Large intestine (tissue), 3 donors: Measurements from ENCODE around the gene TP53RK. TPM values are rescaled to one million over a fixed set of nuclear protein-coding genes. Genes with fewer than 3 reads are reported as not detected.

Experiments
- DNase-seq, 2 donors: peaks; one replicate each; pipeline versions ENCODE4 v3.0.0 to v3.0.0-alpha.2; 2013
- H3K27ac ChIP-seq: one replicate; pipeline ENCODE4 v1.5.1; 2013; ENCODE audit warnings: low read length
- H3K27me3 ChIP-seq: 2 replicates; pipeline ENCODE4 v1.6.1; 2013; ENCODE audit warnings: low read length; ENCODE audit not compliant: control insufficient read depth, insufficient read depth
- H3K36me3 ChIP-seq: 2 replicates; pipeline ENCODE4 v1.6.1; 2013; ENCODE audit warnings: low read length; ENCODE audit not compliant: control insufficient read depth, insufficient read depth
- H3K4me1 ChIP-seq: one replicate; pipeline ENCODE4 v1.6.1; 2013; ENCODE audit warnings: low read length; ENCODE audit not compliant: control insufficient read depth, insufficient read depth
- H3K4me3 ChIP-seq: one replicate; pipeline ENCODE4 v1.5.1; 2013; ENCODE audit warnings: low read length
- H3K9me3 ChIP-seq: one replicate; pipeline ENCODE4 v1.6.1; 2013; ENCODE audit warnings: mild to moderate bottlenecking, low read depth, low read length, moderate library complexity; ENCODE audit not compliant: control insufficient read depth
- WGBS: methylation state at CpG from one replicate; pipeline ENCODE4 v1.1.5; 2013; ENCODE audit warnings: low lambda C conversion rate; ENCODE audit not compliant: insufficient coverage; 5-methylcytosine and 5-hydroxymethylcytosine counted together
- polyA plus RNA-seq: library from polyadenylated mRNA; unstranded; fragments of 120-200 nt; gene quantifications from one replicate; pipeline ENCODE4 v1.2.1, GENCODE V29; 2013

TP53RK gene
- polyA plus RNA-seq, 1 donor: 13.1 TPM

DNA sequence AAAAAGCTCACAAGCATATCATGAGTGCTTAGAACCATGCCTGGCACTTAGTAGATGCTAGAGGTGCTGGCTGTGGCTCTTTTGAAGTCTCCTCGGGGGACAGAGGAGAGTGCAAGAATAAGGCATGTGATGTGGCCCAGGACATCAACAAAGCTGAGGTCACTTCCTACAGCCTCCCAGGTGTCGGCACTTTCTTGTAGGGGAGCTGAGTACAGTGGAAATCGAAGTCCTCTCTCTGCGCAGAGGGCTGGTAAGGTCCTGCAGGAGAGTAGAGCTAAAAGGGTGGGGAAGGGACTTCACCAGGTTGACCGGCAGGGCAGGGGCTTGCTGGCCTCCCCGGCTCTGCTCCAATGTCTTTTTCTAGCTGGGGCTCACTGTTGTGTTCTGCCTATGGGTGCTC lies 49.2 kb downstream of the TP53RK start:
- Histone ChIP-seq H3K36me3 (no peaks in the 10 kb centered on the region), H3K4me3 (no peak overlapping the region), H3K27me3 (no peaks in the 10 kb centered on the region), H3K4me1 (no peaks in the 10 kb centered on the region), H3K27ac (no peak overlapping the region), H3K9me3 (no peaks in the 10 kb centered on the region)
- WGBS: no CpG with 5 or more reads among the region's 6 CpGs
- DNase-seq: no peak

DNA sequence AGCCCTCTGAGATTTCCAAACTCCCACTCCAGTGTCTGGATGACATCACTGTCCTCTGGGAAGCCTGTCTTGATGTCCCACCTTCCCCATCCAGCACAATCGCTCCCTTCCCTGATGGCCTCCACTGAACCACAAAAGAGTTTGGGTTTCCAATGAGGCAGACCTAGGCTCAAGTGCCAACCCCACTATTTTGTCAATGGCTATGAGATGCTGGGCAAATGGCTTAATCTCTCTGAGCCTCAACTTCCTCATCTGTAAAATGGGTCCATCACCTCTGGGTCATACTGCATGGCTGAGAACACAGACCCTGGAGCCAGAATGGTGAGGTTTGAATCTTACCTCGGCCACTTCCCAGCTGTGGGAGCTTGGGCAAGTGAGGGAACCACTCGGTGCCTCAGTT lies 49.7 kb downstream of the TP53RK start:
- no peak for DNase-seq
- Histone ChIP-seq H3K36me3 (no peaks in the 10 kb centered on the region), H3K27me3 (no peaks in the 10 kb centered on the region), H3K4me3 (no peak overlapping the region), H3K27ac (no peak overlapping the region), H3K9me3 (no peaks in the 10 kb centered on the region), H3K4me1 (no peaks in the 10 kb centered on the region)
- WGBS: no CpG with 5 or more reads among the region's 3 CpGs

DNA sequence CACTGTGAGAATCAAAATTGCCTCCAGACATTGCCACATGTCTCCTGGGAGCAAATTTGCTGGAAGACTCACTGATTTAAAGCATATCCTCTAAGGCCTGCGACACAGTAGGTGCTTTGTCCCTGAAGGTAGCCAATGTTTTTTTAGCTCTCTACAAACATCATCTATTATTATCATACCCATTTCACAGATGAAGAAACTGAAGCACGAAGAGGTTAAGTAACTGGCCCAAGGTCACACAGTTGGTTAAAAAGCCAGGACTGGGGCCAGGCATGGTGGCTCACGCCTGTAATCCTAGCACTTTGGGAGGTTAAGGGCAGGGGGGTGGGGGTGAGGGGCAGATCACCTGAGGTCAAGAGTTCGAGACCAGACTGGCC lies 50.4 kb downstream of the TP53RK start:
- Histone ChIP-seq H3K4me3 (no peak overlapping the region), H3K36me3 (no peaks in the 10 kb centered on the region), H3K9me3 (no peaks in the 10 kb centered on the region), H3K27me3 (no peaks in the 10 kb centered on the region), H3K4me1 (no peaks in the 10 kb centered on the region), H3K27ac (no peak overlapping the region)
- no peak for DNase-seq
- WGBS: no CpG with 5 or more reads among the region's 4 CpGs

DNA sequence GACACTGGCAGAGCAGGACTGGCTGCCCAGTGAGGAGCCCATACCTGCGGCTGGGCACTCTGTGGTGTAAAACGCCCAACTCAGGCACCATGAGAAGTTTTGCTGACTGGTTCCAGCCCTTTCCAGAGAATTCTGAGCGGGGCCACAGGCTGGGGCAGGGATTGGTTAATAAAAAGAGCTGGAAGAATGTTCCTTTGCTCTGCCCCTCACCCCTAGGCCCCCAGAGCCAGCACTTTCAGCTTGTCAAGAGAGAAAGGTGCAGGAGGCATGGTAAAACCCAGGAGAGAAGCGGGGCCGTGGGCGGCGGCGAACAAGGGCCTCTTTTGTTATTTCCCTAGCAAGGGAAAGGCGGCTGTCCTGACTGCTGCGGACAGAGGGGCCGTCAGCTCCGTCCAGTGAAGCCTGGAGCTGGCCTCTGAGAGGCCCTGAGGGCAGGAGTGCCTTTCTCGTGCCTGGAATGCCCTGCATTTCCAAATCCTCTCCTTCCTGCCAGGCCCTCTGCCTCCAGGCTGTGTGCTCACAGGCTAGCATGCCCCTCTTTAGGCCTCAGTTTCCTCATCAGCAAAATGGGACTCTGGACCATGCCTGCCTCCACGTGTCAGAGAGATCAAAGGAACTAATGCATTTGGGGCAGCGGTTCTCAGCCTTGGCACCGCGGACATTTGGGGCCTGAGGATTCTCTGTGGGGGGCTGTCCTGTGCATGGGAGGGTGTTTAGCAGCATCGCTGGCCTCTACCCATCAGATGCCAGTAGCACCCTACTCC lies 50.9 kb downstream of the TP53RK start:
- Histone ChIP-seq H3K36me3 (no peaks in the 10 kb centered on the region), H3K27ac (no peak overlapping the region), H3K27me3 (no peaks in the 10 kb centered on the region), H3K4me3 (no peak overlapping the region), H3K9me3 (no peaks in the 10 kb centered on the region), H3K4me1 (no peaks in the 10 kb centered on the region)
- no CpG with 5 or more reads among the region's 18 CpGs for WGBS
- DNase-seq: no peak

DNA sequence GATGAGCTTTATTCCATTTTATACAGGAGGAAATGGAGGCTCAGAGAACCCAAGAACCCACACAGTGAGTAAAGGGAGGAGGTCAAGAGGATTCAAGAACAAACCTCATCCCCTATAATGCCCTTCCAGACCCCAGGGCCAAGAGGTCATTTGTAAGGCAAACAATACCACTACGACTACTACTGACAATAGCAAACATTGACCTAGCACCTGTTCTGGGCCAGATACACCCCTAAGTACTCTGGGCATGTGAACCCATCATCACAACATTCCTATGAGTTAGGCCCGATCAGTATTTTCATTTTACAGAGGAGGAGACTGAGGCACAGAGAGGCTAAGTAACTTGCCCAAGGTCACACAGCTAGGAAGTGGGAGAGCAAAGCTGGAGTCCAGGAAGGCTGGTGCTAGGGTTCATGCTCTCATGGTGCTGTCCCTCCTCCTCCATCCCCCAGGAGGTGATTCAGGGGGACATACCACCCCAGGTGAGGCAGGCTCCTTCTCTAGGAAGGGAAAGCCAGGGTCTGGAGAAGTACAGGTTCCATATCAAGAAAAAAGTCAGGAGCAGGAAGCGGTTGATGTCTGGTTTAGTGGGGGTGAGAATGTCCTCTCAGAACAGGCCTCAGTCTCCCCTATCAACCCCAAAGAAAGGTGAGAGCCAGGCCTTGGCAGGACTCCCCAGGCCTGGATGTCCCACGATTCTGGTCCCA lies 51.7 kb downstream of the TP53RK start:
- Histone ChIP-seq H3K4me3 (no peak overlapping the region), H3K27ac (no peak overlapping the region), H3K9me3 (no peaks in the 10 kb centered on the region), H3K36me3 (no peaks in the 10 kb centered on the region), H3K27me3 (no peaks in the 10 kb centered on the region), H3K4me1 (no peaks in the 10 kb centered on the region)
- no CpG with 5 or more reads among the region's 4 CpGs for WGBS
- no peak for DNase-seq

DNA sequence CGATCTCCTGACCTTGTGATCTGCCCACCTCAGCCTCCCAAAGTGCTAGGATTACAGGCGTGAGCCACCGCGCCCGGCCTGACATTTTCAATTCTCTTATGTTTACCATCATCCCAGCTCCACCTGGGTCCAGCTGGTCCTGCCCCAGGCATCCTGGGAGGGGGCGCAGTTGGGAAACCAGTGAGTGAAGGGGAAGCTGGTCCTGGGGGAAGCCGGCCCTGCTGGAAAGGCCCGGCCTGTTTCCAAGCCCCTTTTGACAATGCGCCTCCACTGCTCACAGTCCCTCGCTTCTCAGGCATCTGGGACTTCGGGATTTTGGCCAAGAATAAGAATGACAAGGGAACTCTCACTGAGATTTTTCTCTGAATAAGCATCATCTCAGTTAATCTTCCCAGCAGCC lies 52.2 kb downstream of the TP53RK start:
- H3K36me3 ChIP-seq: no peaks in the 10 kb centered on the region
- H3K9me3 ChIP-seq: no peaks in the 10 kb centered on the region
- no peaks in the 10 kb centered on the region for H3K27me3 ChIP-seq
- H3K4me1 ChIP-seq: no peaks in the 10 kb centered on the region
- H3K27ac ChIP-seq: no peak overlapping the region
- no CpG with 5 or more reads among the region's 11 CpGs for WGBS
- H3K4me3 ChIP-seq: no peak overlapping the region
- no peak for DNase-seq

DNA sequence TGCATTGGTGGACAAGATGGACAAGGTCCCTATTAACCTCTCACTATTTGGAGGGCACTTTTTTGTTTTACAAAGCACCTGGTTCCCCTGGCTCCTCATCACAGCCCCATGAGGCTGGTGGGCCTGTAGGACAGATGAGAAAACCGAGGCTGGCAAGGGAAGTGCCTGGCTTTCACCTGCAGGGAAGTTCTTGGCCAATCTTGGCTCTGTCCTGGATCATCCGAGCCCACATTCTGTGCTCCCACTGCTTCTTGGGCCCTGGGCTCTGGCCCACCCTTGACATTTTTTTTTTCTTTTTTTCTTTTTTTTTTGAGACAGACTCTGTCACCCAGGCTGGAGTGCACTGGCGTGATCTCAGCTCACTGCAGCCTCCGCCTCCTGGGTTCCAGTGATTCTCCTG lies 52.7 kb downstream of the TP53RK start:
- Histone ChIP-seq H3K4me1 (peaks cover 1% of the 10 kb centered on the region), H3K36me3 (no peaks in the 10 kb centered on the region), H3K9me3 (no peaks in the 10 kb centered on the region), H3K27me3 (no peaks in the 10 kb centered on the region), H3K27ac (no peak overlapping the region), H3K4me3 (no peak overlapping the region)
- DNase-seq: no peak
- WGBS: no CpG with 5 or more reads among the region's 4 CpGs

DNA sequence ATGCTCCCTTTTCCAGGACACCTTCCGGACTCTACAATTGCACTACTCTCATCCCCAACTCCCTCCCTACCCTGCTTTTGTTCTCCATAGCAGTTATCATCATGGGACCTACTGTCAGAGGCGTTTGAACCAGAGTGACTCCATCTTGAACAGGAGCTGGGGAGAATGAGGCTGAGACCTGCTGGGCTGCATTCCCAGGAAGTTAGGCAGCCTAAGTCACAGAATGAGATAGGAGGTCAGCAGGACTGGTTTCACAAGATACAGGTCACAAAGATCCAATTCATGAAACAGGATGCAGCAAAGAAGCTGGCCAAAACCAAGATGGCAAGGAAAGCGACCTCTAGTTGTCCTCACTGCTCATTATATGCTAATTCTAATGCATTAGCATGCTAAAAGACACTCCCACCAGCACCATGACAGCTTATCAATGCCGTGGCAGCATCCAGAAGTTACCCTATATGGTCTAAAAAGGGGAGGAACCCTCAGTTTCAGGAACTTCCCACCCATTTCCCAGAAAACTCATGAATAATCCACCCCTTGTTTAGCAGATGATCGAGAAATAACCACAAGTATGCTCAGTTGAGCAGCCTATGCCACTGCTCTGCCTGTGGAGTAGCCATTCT lies 53.6 kb downstream of the TP53RK start:
- Histone ChIP-seq H3K27ac (no peak overlapping the region), H3K4me1 (peaks cover 3% of the 10 kb centered on the region), H3K36me3 (no peaks in the 10 kb centered on the region), H3K27me3 (no peaks in the 10 kb centered on the region), H3K9me3 (no peaks in the 10 kb centered on the region), H3K4me3 (no peak overlapping the region)
- DNase-seq: no peak
- WGBS: no CpG with 5 or more reads among the region's 5 CpGs

DNA sequence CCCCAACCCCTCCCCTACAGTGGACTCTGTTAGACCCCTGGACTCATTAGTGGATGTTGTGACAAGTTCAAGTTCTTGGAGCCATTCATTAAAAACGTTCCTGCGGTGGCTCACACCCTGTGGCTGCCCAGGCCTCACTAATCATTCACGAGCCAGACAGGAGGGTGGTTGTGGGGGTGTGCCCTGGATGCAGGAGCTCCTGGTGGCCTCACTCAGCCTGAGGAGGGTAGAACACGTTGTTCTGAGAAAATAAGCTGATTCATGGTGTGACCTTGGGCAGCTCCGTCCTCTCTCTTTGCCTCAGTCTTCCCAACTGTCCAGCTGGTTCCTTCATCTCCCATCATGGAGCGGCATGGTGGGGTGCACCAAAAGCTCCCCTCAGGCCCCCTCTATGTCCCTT lies 54.7 kb downstream of the TP53RK start:
- Histone ChIP-seq H3K4me3 (no peak overlapping the region), H3K9me3 (no peaks in the 10 kb centered on the region), H3K36me3 (no peaks in the 10 kb centered on the region), H3K27ac (no peak overlapping the region), H3K4me1 (peaks cover 3% of the 10 kb centered on the region), H3K27me3 (no peaks in the 10 kb centered on the region)
- DNase-seq: no peak
- WGBS: no CpG with 5 or more reads among the region's 6 CpGs
